Osteocyte (in vitro differentiated cells): ENCODE results near the gene PRR30. TPM values are rescaled to one million over a fixed set of nuclear protein-coding genes. Genes with fewer than 3 reads are reported as not detected.
A peak's percentile ranks its signal among the peaks of the same experiment; 100 is the strongest.

Experiments
- DNase-seq: peaks from one replicate; pipeline ENCODE4 v3.0.0; 2021; ENCODE audit warnings: mixed read lengths; ENCODE audit not compliant: unreplicated experiment; ENCODE audit errors: extremely low spot score
- H3K27ac Mint-ChIP-seq: one replicate; pipeline ENCODE4 v1.8.0; 2021; ENCODE audit warnings: mild to moderate bottlenecking, mixed read lengths; ENCODE audit not compliant: unreplicated experiment
- H3K27me3 Mint-ChIP-seq: one replicate; pipeline ENCODE4 v1.8.0; 2021; ENCODE audit warnings: mixed read lengths; ENCODE audit not compliant: unreplicated experiment
- H3K36me3 Mint-ChIP-seq: one replicate; pipeline ENCODE4 v1.8.0; 2021; ENCODE audit warnings: mixed read lengths; ENCODE audit not compliant: unreplicated experiment
- H3K4me1 Mint-ChIP-seq: one replicate; pipeline ENCODE4 v1.8.0; 2021; ENCODE audit warnings: mixed read lengths; ENCODE audit not compliant: unreplicated experiment
- H3K4me3 Mint-ChIP-seq: one replicate; pipeline ENCODE4 v1.8.0; 2021; ENCODE audit warnings: mild to moderate bottlenecking, moderate library complexity, mixed read lengths; ENCODE audit not compliant: unreplicated experiment
- H3K9me3 Mint-ChIP-seq: one replicate; pipeline ENCODE4 v1.8.0; 2021; ENCODE audit warnings: mixed read lengths; ENCODE audit not compliant: unreplicated experiment
- total RNA-seq: library from RNA; stranded (reverse); gene quantifications from 2 replicates; pipeline ENCODE4 v1.2.1, GENCODE V29; 2021
- TF ChIP-seq, protein P1 (sequence below): fragments of 200-600 bp; sonication (generic); IDR thresholded peaks from 2 replicates; pipeline ENCODE4 v1.5.0; 2021; ENCODE audit warnings: antibody characterized with exemption, mild to moderate bottlenecking, moderate library complexity

Gene PRR30
- total RNA-seq, 1 donor from 2014 or later = not detected

DNA sequence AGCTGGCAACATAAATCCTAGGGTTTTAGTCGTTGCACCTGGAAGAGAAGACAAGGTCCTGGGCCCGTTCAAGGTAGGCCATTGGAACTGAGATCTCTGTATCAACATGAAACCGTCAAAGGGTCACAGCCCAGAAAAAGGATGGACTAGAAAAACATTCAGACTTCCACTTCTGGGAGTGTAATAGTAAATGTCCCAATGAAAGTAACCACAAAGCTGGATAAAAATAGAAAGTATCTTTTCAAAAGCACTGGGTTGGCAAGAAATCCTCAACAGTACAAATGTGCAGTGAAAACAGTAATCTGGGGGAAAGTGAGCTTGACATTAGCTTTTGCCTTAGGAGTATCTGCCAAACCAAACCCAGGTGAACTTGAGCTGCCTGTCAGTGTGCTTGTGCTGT lies 33.2 kb downstream of the PRR30 start:
- no peak for DNase-seq
- Mint-ChIP-seq H3K27me3 (peaks cover 30% of the 10 kb centered on the region), H3K4me1 (peaks cover 2% of the 10 kb centered on the region), H3K9me3 (no peaks in the 10 kb centered on the region), H3K4me3 (no peak overlapping the region), H3K27ac (no peak overlapping the region), H3K36me3 (no peaks in the 10 kb centered on the region)
- TF ChIP-seq, protein P1, sequence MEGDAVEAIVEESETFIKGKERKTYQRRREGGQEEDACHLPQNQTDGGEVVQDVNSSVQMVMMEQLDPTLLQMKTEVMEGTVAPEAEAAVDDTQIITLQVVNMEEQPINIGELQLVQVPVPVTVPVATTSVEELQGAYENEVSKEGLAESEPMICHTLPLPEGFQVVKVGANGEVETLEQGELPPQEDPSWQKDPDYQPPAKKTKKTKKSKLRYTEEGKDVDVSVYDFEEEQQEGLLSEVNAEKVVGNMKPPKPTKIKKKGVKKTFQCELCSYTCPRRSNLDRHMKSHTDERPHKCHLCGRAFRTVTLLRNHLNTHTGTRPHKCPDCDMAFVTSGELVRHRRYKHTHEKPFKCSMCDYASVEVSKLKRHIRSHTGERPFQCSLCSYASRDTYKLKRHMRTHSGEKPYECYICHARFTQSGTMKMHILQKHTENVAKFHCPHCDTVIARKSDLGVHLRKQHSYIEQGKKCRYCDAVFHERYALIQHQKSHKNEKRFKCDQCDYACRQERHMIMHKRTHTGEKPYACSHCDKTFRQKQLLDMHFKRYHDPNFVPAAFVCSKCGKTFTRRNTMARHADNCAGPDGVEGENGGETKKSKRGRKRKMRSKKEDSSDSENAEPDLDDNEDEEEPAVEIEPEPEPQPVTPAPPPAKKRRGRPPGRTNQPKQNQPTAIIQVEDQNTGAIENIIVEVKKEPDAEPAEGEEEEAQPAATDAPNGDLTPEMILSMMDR = no peak

DNA sequence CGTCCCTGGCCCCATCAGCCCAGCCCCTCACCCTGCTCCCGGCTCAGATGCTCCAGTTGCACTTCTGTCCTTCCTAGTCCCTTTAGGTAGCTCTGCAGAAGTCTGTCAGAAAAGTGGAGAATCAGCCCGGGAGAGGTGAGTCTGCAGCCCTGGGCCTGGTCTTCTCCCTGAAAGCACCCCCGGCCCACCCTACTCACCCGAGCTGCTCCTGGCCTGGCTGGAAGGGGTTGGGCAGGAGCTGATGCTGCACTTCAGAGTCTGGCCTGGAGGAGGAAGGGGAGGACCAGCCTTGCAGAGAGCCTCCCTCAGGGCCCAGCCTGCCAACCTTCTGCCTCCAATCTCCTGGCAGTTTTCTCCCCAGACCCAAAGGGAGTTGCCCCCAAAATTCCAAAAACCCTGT lies 36.9 kb downstream of the PRR30 start:
- H3K4me1 Mint-ChIP-seq = peaks cover 2% of the 10 kb centered on the region
- peak; percentile 82 for DNase-seq
- peaks cover 16% of the 10 kb centered on the region for H3K27me3 Mint-ChIP-seq
- H3K27ac Mint-ChIP-seq = no peak overlapping the region
- H3K4me3 Mint-ChIP-seq = no peak overlapping the region
- no peaks in the 10 kb centered on the region for H3K9me3 Mint-ChIP-seq
- TF ChIP-seq, protein P1 = no peak
- no peaks in the 10 kb centered on the region for H3K36me3 Mint-ChIP-seq

GRCh38 chr2:27100036-27100435 lies 39.2 kb downstream of the PRR30 start:
- TF ChIP-seq, protein P1 = no peak
- Mint-ChIP-seq H3K4me3 (no peak overlapping the region), H3K27me3 (peaks cover 12% of the 10 kb centered on the region), H3K4me1 (peaks cover 4% of the 10 kb centered on the region), H3K27ac (no peak overlapping the region), H3K9me3 (no peaks in the 10 kb centered on the region), H3K36me3 (no peaks in the 10 kb centered on the region)
- DNase-seq = no peak

GRCh38 chr2:27099334-27099955 lies 39.8 kb downstream of the PRR30 start:
- H3K4me1 Mint-ChIP-seq = peaks cover 4% of the 10 kb centered on the region
- TF ChIP-seq, protein P1 = no peak
- H3K36me3 Mint-ChIP-seq = no peaks in the 10 kb centered on the region
- H3K4me3 Mint-ChIP-seq = no peak overlapping the region
- DNase-seq = no peak
- H3K27me3 Mint-ChIP-seq = peaks cover 9% of the 10 kb centered on the region
- H3K9me3 Mint-ChIP-seq = no peaks in the 10 kb centered on the region
- H3K27ac Mint-ChIP-seq = no peak overlapping the region

GRCh38 chr2:27097341-27097740 lies 41.9 kb downstream of the PRR30 start:
- TF ChIP-seq, protein P1 = no peak
- no peak for DNase-seq
- Mint-ChIP-seq H3K27me3 (peaks cover 5% of the 10 kb centered on the region), H3K9me3 (no peaks in the 10 kb centered on the region), H3K4me3 (no peak overlapping the region), H3K27ac (no peak overlapping the region), H3K36me3 (no peaks in the 10 kb centered on the region), H3K4me1 (peaks cover 4% of the 10 kb centered on the region)
